Breast epithelium (tissue), 4 donors: ENCODE results near the gene USP22. TPM values are rescaled to one million over a fixed set of nuclear protein-coding genes. Genes with fewer than 3 reads are reported as not detected.

Experiments used
- DNase-seq, 2 donors: peaks; one replicate each; pipeline ENCODE4 v3.0.0-alpha.2; 2019; ENCODE audit warnings: low spot score in 2 of 2
- H3K27ac ChIP-seq, 2 donors: fragments of 200-600 bp; sonication (generic) in 1 of 2; one replicate each; pipeline ENCODE4 v1.5.1; 2016 to 2019; ENCODE audit warnings: mild to moderate bottlenecking in 1 of 2
- H3K27me3 ChIP-seq, 2 donors: fragments of 200-600 bp; sonication (generic) in 1 of 2; one replicate each; pipeline versions ENCODE4 v1.5.1 to v1.6.0; 2017 to 2019; ENCODE audit warnings: control low read depth in 1 of 2, mild to moderate bottlenecking in 1 of 2
- H3K36me3 ChIP-seq: fragments of 200-600 bp; one replicate; pipeline ENCODE4 v1.5.1; 2019
- H3K4me1 ChIP-seq, 2 donors: fragments of 200-600 bp; sonication (generic); one replicate each; pipeline ENCODE4 v1.5.1; 2016 to 2019; ENCODE audit warnings: control low read depth in 1 of 2
- H3K4me3 ChIP-seq, 3 donors: fragments of 200-600 bp; sonication (generic); 1 replicate in 2 of 3; 2 replicates in 1 of 3; pipeline ENCODE4 v1.5.1; 2016 to 2019; ENCODE audit warnings: mild to moderate bottlenecking in 3 of 3, moderate library complexity in 2 of 3
- H3K9me3 ChIP-seq, 2 donors: fragments of 200-600 bp; sonication (generic) in 1 of 2; one replicate each; pipeline ENCODE4 v1.5.1; 2016 to 2019; ENCODE audit warnings: control low read depth in 1 of 2
- CTCF ChIP-seq, 3 donors: fragments of 450-650 bp; IDR thresholded peaks; one replicate each; pipeline ENCODE4 v1.5.1; 2016 to 2017; ENCODE audit warnings: antibody characterized with exemption in 3 of 3, mild to moderate bottlenecking in 3 of 3, moderate library complexity in 3 of 3
- POLR2A ChIP-seq: fragments of 450-650 bp; IDR thresholded peaks from one replicate; pipeline ENCODE4 v1.6.1; 2016; ENCODE audit warnings: antibody characterized with exemption, mild to moderate bottlenecking, moderate library complexity
- POLR2AphosphoS5 ChIP-seq, 3 donors: sonication (generic); formaldehyde crosslinking; IDR thresholded peaks; one replicate each; pipeline ENCODE4 v1.6.1; 2017; ENCODE audit warnings: antibody characterized with exemption in 3 of 3
- intact Hi-C: fragments of 100-400 bp; cut with DNase I; formaldehyde crosslinking; loops from one replicate; pipeline ENCODE4 v1.15.1; 2023; ENCODE audit warnings: low total_unique reads
- total RNA-seq, 3 donors: library from RNA; depleted of rRNA; stranded (reverse); fragments of >200 nt; gene quantifications; one replicate each; pipeline ENCODE4 v1.1.0, GENCODE V29; 2016

USP22 gene
- total RNA-seq, 3 donors from 2014 or later: 115 to 156 (median 139) TPM

- no peak for DNase-seq
- TF ChIP-seq POLR2AphosphoS5 (IDR thresholded peaks at IDR 0.05): peak in 1 of 3 donors; percentile 11
- no peak for TF ChIP-seq CTCF (IDR thresholded peaks at IDR 0.05)
- Histone ChIP-seq H3K4me1 (peaks cover 0 to 11% of the 10 kb centered on the region in 2 donors), H3K36me3 (no peaks in the 10 kb centered on the region), H3K4me3 (peak overlapping the region in 2 of 3 donors; percentile 5 to 42), H3K27ac (peak overlapping the region; percentile 64 to 71), H3K27me3 (no peaks in the 10 kb centered on the region), H3K9me3 (no peaks in the 10 kb centered on the region)
- intact Hi-C loops: no loop called here
Observed at GRCh38 chr17:21034340-21035235, 8.2 kb downstream of the USP22 start.

GRCh38 chr17:21033350-21033749 lies 9.5 kb downstream of the USP22 start:
- Histone ChIP-seq H3K9me3 (no peaks in the 10 kb centered on the region), H3K27ac (peak overlapping the region in 1 of 2 donors; percentile 71), H3K4me3 (no peak overlapping the region), H3K4me1 (peaks cover 0 to 11% of the 10 kb centered on the region in 2 donors), H3K27me3 (no peaks in the 10 kb centered on the region), H3K36me3 (no peaks in the 10 kb centered on the region)
- intact Hi-C loops: no loop called here
- no peak for DNase-seq
- TF ChIP-seq CTCF (IDR thresholded peaks at IDR 0.05) (no peak), POLR2A (no peak), POLR2AphosphoS5 (IDR thresholded peaks at IDR 0.05) (no peak)

DNA sequence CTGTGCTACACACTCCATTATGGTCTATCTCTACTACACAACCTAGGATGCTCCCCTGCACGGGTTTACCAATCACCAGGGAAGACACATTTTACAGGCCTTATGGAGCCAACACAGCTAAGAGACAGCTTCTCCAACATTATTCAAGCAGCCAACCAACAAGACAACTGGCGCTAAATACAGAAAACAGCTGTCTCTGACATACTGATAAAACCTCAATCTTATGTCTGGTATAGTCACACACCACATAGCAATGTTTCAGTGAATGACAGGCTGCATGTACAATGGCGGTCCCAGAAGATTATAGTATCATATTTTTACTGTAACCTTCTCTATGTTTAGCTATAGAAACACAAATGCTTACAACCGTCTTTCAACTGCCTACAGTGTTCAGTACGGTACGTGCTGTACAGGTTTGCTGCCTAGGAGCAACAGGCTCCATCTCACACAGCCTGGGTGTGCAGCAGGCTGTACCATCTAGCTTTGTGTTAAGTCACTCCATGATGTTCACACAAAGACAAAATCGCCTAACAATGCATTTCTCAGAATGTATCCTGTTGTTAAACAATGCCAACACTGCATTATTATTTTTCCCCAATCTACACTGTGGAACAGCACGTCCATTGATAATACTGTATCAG lies 10.9 kb downstream of the USP22 start:
- no peaks in the 10 kb centered on the region for H3K9me3 ChIP-seq
- no peak overlapping the region for H3K4me3 ChIP-seq
- H3K4me1 ChIP-seq: peaks cover 0 to 5% of the 10 kb centered on the region in 2 donors
- DNase-seq: no peak
- H3K27ac ChIP-seq: no peak overlapping the region
- TF ChIP-seq CTCF (IDR thresholded peaks at IDR 0.05) (no peak), POLR2A (no peak), POLR2AphosphoS5 (IDR thresholded peaks at IDR 0.05) (no peak)
- no peaks in the 10 kb centered on the region for H3K27me3 ChIP-seq
- intact Hi-C loops: no loop called here
- no peaks in the 10 kb centered on the region for H3K36me3 ChIP-seq

- no peak for DNase-seq
- no peak overlapping the region for H3K4me3 ChIP-seq
- H3K36me3 ChIP-seq: no peaks in the 10 kb centered on the region
- H3K27me3 ChIP-seq: no peaks in the 10 kb centered on the region
- H3K27ac ChIP-seq: no peak overlapping the region
- TF ChIP-seq CTCF (IDR thresholded peaks at IDR 0.05): no peak
- no peak for TF ChIP-seq POLR2AphosphoS5 (IDR thresholded peaks at IDR 0.05)
- no peak for TF ChIP-seq POLR2A
- H3K9me3 ChIP-seq: no peaks in the 10 kb centered on the region
- intact Hi-C loops: no loop called here
- H3K4me1 ChIP-seq: no peaks in the 10 kb centered on the region
Observed at GRCh38 chr17:21030375-21030774, 12.4 kb downstream of the USP22 start.

DNA sequence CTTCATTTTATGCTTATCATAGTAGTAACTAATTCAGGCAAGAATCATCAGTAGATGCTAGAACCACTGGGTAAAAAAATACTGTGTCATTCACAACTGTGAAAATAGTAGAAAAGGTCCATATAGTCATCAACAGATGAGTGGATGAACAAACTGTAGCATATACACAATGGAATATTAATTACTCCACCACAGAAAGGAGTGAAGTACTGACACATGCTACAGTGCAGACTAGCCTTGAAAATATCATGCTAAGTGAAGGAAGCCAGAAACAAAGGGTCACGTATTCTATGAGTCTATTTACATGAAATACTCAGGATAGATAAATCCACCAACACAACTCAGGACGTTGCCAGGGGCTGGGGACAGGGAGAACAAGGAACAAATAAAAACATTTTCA lies 13.3 kb downstream of the USP22 start:
- TF ChIP-seq POLR2AphosphoS5 (IDR thresholded peaks at IDR 0.05) (no peak), CTCF (IDR thresholded peaks at IDR 0.05) (no peak)
- intact Hi-C loops: no loop called here
- DNase-seq: no peak
- H3K36me3 ChIP-seq: no peaks in the 10 kb centered on the region
- H3K9me3 ChIP-seq: no peaks in the 10 kb centered on the region
- H3K27ac ChIP-seq: peak overlapping the region in 1 of 2 donors; percentile 20
- no peaks in the 10 kb centered on the region for H3K27me3 ChIP-seq
- no peaks in the 10 kb centered on the region for H3K4me1 ChIP-seq
- H3K4me3 ChIP-seq: no peak overlapping the region
